Nephron progenitor cell (in vitro differentiated cells): Measurements from ENCODE around the gene USE1.

ENCODE experiments used
- DNase-seq: peaks from one replicate; pipeline ENCODE4 v3.0.0; 2021
- H3K27ac Mint-ChIP-seq: 2 replicates; pipeline ENCODE4 v1.8.0; 2021; ENCODE audit warnings: mild to moderate bottlenecking, moderate library complexity, mixed read lengths
- H3K27me3 Mint-ChIP-seq: 2 replicates; pipeline ENCODE4 v1.8.0; 2021; ENCODE audit warnings: mild to moderate bottlenecking, low read depth, mixed read lengths; ENCODE audit not compliant: poor library complexity
- H3K36me3 Mint-ChIP-seq: 2 replicates; pipeline ENCODE4 v1.8.0; 2021; ENCODE audit warnings: low read depth, mixed read lengths
- H3K4me1 Mint-ChIP-seq: 2 replicates; pipeline ENCODE4 v1.8.0; 2021; ENCODE audit warnings: mixed read lengths
- H3K4me3 Mint-ChIP-seq: 2 replicates; pipeline ENCODE4 v1.8.0; 2021; ENCODE audit warnings: mild to moderate bottlenecking, moderate library complexity, mixed read lengths
- H3K9me3 Mint-ChIP-seq: 2 replicates; pipeline ENCODE4 v1.8.0; 2021; ENCODE audit warnings: mild to moderate bottlenecking, moderate library complexity, mixed read lengths
- TF ChIP-seq, protein P1 (sequence below): fragments of 200-600 bp; sonication (generic); IDR thresholded peaks from 2 replicates; pipeline ENCODE4 v1.5.0; 2021; ENCODE audit warnings: antibody characterized with exemption

USE1 gene, protein sequence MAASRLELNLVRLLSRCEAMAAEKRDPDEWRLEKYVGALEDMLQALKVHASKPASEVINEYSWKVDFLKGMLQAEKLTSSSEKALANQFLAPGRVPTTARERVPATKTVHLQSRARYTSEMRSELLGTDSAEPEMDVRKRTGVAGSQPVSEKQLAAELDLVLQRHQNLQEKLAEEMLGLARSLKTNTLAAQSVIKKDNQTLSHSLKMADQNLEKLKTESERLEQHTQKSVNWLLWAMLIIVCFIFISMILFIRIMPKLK

DNA sequence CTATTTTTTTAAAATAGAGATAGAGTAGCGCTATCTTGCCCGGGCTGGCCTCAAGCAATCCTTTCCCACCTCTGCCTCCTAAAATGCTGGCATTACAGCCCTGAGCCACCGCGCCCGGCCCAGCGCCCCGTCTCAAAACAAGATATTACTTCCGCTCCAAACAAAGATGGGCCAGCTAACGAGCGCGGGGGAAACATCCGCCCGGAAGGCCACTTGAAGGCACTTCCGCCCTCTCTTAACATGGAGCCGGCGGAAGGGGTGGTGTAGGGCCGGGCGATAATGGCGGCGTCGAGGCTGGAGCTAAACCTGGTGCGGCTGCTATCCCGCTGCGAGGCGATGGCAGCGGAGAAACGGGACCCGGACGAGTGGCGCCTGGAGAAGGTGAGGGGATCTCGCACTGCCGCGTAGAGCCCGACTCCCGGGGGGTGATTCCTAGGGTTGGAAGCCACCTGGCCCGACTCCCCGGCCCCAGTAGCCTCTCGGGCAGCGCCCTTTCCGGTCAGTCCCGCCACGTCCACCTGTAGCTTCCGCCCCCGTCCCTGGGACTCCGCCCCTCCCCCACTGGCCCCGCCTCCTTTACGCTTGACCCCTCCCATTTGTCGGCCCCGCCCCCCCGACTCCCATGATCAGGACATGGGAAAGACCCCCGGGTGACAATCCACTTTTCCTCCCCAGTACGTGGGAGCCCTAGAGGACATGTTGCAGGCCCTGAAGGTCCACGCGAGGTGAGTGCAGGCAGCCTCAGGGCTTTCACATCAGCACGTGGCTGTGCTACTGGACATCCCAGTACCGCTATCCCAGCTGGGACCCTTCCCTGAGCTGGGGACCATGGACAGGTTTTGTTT, at the start of gene USE1:
TSS of gene USE1 (plus strand) at position 231 of the 845 bp plus-strand sequence. CDS start at position 280, 49 bp downstream.
- Mint-ChIP-seq H3K4me3 (peak within 1 kb of the TSS; percentile 91), H3K9me3 (no peaks in the 10 kb centered on the region), H3K27ac (peak within 1 kb of the TSS; percentile 98), H3K36me3 (peaks cover 43% of the 10 kb centered on the region), H3K4me1 (peaks cover 25% of the 10 kb centered on the region), H3K27me3 (peaks cover 3% of the 10 kb centered on the region)
- TF ChIP-seq, protein P1, sequence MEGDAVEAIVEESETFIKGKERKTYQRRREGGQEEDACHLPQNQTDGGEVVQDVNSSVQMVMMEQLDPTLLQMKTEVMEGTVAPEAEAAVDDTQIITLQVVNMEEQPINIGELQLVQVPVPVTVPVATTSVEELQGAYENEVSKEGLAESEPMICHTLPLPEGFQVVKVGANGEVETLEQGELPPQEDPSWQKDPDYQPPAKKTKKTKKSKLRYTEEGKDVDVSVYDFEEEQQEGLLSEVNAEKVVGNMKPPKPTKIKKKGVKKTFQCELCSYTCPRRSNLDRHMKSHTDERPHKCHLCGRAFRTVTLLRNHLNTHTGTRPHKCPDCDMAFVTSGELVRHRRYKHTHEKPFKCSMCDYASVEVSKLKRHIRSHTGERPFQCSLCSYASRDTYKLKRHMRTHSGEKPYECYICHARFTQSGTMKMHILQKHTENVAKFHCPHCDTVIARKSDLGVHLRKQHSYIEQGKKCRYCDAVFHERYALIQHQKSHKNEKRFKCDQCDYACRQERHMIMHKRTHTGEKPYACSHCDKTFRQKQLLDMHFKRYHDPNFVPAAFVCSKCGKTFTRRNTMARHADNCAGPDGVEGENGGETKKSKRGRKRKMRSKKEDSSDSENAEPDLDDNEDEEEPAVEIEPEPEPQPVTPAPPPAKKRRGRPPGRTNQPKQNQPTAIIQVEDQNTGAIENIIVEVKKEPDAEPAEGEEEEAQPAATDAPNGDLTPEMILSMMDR: no peak
- peak; percentile 86 for DNase-seq

DNA sequence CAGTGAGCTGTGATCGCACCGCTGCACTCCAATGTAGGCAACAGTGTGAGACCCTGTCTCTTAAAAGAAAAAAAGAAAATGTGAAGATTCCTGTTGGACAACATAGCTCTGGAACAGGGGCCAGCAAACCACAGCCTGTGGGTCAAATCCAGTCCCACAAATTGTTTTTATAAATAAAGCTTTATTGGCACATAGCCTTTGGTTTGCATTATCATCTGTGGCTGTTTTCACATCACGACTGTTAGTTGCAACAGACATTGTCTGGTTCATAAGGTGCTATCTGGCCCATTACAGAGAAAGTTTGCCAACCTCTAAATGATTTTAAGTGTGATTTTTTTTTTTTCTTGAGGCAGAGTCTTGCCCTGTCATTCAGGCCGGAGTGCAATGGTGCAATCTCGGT, 49.4 kb upstream of the USE1 start:
- H3K9me3 Mint-ChIP-seq: peaks cover 15% of the 10 kb centered on the region
- H3K36me3 Mint-ChIP-seq: peaks cover 84% of the 10 kb centered on the region
- no peak overlapping the region for H3K27ac Mint-ChIP-seq
- TF ChIP-seq, protein P1: no peak
- DNase-seq: no peak
- no peaks in the 10 kb centered on the region for H3K27me3 Mint-ChIP-seq
- H3K4me3 Mint-ChIP-seq: no peak overlapping the region
- no peaks in the 10 kb centered on the region for H3K4me1 Mint-ChIP-seq

DNA sequence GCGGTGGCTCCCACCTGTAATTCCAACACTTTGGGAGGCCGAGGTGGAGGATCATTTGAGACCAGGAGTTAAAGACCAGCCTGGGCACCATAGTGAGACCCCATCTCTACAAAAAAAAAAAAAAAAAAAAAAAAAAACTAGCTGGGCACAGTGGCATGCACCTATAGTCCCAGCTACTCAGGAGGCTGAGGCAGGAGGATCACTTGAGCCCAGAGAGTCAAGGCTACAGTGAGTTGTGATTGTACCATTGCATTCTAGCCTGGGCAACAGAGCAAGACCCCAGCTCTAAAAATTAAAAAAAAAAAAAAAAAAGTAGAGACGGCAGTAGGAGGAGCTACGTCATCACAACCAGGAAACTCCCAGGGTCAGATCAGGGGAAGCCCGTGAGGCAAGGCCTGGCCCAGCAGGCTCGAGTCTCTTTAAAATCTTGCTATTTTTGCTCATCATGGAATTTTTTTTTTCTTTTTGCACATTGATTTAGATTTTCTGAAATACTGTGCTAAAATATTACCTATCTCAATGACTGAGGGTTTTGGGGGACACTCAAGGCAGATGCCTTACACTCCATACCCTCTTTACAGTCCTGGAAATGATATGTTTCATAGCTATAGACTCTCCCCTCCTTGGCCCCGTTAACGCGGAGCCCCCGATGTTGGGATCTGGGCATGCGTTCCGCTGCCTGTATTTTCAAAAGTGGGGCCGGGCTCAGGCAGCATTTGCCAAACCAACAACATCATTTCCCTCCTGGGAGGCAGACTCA, 44.4 kb upstream of the USE1 start:
- TF ChIP-seq, protein P1: no peak
- Mint-ChIP-seq H3K4me3 (no peak overlapping the region), H3K36me3 (peaks cover 70% of the 10 kb centered on the region), H3K9me3 (no peaks in the 10 kb centered on the region), H3K27ac (no peak overlapping the region), H3K4me1 (peaks cover 8% of the 10 kb centered on the region), H3K27me3 (no peaks in the 10 kb centered on the region)
- DNase-seq: no peak

DNA sequence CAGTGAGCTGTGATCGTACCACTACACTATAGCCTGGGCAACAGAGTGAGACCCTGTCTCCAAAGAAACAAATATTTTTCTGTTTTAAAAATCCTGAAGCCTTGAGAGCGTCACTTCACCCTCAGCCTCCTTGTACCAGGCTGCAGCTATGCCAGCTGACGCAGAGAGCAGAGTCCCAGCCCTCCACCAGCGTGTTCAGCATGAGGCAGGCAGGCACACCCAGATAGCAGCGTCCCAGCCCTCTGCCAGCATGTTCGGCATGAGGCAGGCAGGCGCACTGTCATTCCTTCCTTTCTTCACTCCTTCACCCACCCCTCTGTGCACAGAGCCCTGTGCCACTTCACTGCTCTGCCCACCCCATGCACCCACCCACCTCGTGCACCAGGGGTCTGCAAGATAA, 43.3 kb upstream of the USE1 start:
- TF ChIP-seq, protein P1: no peak
- DNase-seq: no peak
- Mint-ChIP-seq H3K27me3 (no peaks in the 10 kb centered on the region), H3K4me1 (peaks cover 8% of the 10 kb centered on the region), H3K4me3 (no peak overlapping the region), H3K36me3 (peaks cover 66% of the 10 kb centered on the region), H3K27ac (no peak overlapping the region), H3K9me3 (no peaks in the 10 kb centered on the region)

DNA sequence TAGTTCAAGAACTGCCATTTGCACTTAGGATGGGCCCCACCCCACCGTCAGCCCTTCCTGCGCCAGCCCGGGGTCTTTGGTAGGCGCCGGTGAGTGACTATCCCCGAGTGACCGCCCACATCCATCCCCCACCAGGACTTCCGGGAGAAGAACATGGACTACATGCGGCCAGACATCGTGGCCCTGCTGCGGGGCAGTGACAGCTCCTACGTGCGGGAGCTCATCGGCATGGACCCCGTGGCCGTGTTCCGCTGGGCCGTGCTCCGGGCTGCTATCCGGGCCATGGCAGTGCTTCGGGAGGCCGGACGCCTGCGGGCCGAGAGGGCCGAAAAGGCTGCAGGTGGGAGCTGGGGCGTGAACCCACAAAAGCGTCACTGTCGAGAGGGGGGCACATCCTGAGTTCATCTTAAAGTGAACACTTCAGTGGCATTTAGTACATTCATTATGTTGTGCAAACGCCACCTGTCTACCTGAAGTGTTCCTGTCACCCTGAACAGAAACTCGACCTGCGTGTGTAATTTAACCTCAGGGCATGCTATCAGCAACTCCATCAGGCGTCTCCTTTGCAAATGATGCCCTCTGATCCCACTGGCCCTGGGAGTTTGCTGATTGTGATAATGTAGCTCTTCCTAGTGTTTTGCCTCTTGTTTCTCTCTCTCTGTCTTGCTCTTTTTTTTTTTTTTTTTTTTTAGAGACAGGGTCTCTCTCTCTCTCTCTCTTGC, 42.4 kb upstream of the USE1 start:
- Mint-ChIP-seq H3K4me1 (peaks cover 8% of the 10 kb centered on the region), H3K27me3 (no peaks in the 10 kb centered on the region), H3K4me3 (no peak overlapping the region), H3K27ac (peak overlapping the region; percentile 91), H3K36me3 (peaks cover 63% of the 10 kb centered on the region), H3K9me3 (no peaks in the 10 kb centered on the region)
- TF ChIP-seq, protein P1: no peak
- no peak for DNase-seq
